ENCODE data around the gene RIC8B.

- TF ChIP-seq CTCF (IDR thresholded peaks at IDR 0.05): no peak
- no peak for TF ChIP-seq EP300 (IDR thresholded peaks at IDR 0.05)
Measured at GRCh38 chr12:106794369-106794768, 19.9 kb downstream of the RIC8B start.
